Ovary (tissue), 9 donors: ENCODE data around the gene SELENOV. TPM values are rescaled to one million over a fixed set of nuclear protein-coding genes. Genes with fewer than 3 reads are reported as not detected.
"Not testable (repeated sequence)": the region's sequence is repeated elsewhere in the genome, so short reads cannot be mapped to it uniquely, and the experiment has no call there.

Source experiments
- DNase-seq, 5 donors: peaks; one replicate each; pipeline ENCODE4 v3.0.0-alpha.2; 2019 to 2020
- H3K27ac ChIP-seq, 2 donors: fragments of 200-600 bp; one replicate each; pipeline versions ENCODE4 v1.5.1 to v1.8.0; 2019 to 2022
- H3K27me3 ChIP-seq: fragments of 200-600 bp; one replicate; pipeline ENCODE4 v1.8.0; 2022
- H3K36me3 ChIP-seq: fragments of 200-600 bp; sonication (generic); one replicate; pipeline ENCODE4 v1.5.1; 2019
- H3K4me1 ChIP-seq: one replicate; pipeline ENCODE4 v1.8.1; 2013; ENCODE audit warnings: mild to moderate bottlenecking, moderate library complexity; ENCODE audit not compliant: insufficient read depth
- H3K4me3 ChIP-seq: fragments of 200-600 bp; sonication (generic); one replicate; pipeline ENCODE4 v1.5.1; 2017
- H3K9me3 ChIP-seq, 2 donors: fragments of 200-600 bp in 1 of 2; sonication (generic) in 1 of 2; one replicate each; pipeline versions ENCODE4 v1.5.1 to v1.8.1; 2013 to 2019; ENCODE audit warnings: mild to moderate bottlenecking in 1 of 2, moderate library complexity in 1 of 2
- CTCF ChIP-seq, 3 donors: fragments of 450-650 bp in 2 of 3; fragments of 200-600 bp in 1 of 3; IDR thresholded peaks; one replicate each; pipeline versions ENCODE4 v1.5.1 to v1.8.0; 2016 to 2022; ENCODE audit warnings: antibody characterized with exemption in 3 of 3, mild to moderate bottlenecking in 1 of 3
- EP300 ChIP-seq: sonication (generic); formaldehyde crosslinking; IDR thresholded peaks from one replicate; pipeline ENCODE4 v1.6.1; 2017; ENCODE audit warnings: antibody characterized with exemption
- POLR2A ChIP-seq: fragments of 450-650 bp; IDR thresholded peaks from one replicate; pipeline ENCODE4 v1.6.1; 2017; ENCODE audit warnings: antibody characterized with exemption, mild to moderate bottlenecking, moderate library complexity
- whole genome bisulfite sequencing, 3 donors: extraction: QIAGEN DNeasy Blood & Tissue Kit in 1 of 3; methylation state at CpG; one replicate each; pipeline versions ENCODE4 v1.1.5 to v1.1.7; 2013 to 2017; 5-methylcytosine and 5-hydroxymethylcytosine counted together
- intact Hi-C, 4 donors: fragments of 100-400 bp; cut with DNase I; formaldehyde crosslinking; loops; one replicate each; pipeline versions ENCODE4 v1.11.0 to v1.15.1; 2022 to 2023
- polyA plus RNA-seq, 2 donors: library from polyadenylated mRNA; stranded (reverse); fragments of 200-250 nt in 1 of 2; fragments of 350-450 nt in 1 of 2; fragmentation: Illumina TruSeq in 1 of 2; extraction: RNeasy Lipid Tissue Mini Kit (QIAGEN cat#74804) in 1 of 2; gene quantifications; one replicate each; pipeline ENCODE4 v1.2.3, GENCODE V29; 2013 to 2014
- total RNA-seq, 7 donors: library from RNA; depleted of rRNA in 2 of 7; stranded (reverse); fragments of >200 nt in 2 of 7; fragmentation: NEBNext Ultra II Directional in 3 of 7; extraction: Animal tissue kit (Norgen Biotek cat#: 25700) in 3 of 7; gene quantifications; one replicate each; pipeline versions ENCODE4 v1.1.0 to v1.2.4, GENCODE V29; 2016 to 2023
- donor health status: DM: no; HTN: no; CAD: no; lungs with moderate emphysema.
- donor health status: DM: no; HTN: no; CAD: no.
- donor health status: Bipolar disorder and iron deficiency.
- donor health status: DM: yes; HTN: yes; CAD: no.
- donor health status: DM: no; HTN: no; CAD: no.
- donor health status: DM: yes; HTN: yes; CAD: no.

SELENOV gene
- total and polyA plus RNA-seq, 9 donors, result 0.27 to 0.39 TPM; not detected in 7

- no peak for TF ChIP-seq CTCF (IDR thresholded peaks at IDR 0.05)
- no peak for TF ChIP-seq POLR2A
- TF ChIP-seq EP300, result no peak
- DNase-seq, result no peak
- H3K9me3 ChIP-seq, result no peaks in the 10 kb centered on the region
- intact Hi-C loops, result loop anchor here in 2 of 4 donors (10.0 kb wide), 1 partner anchor 61 kb away; the partner anchor contains the start of gene EID2B (in 2 of the 2)
- no peak overlapping the region for H3K4me3 ChIP-seq
- H3K36me3 ChIP-seq, result no peaks in the 10 kb centered on the region
- H3K27me3 ChIP-seq, result no peaks in the 10 kb centered on the region
- no peak overlapping the region for H3K27ac ChIP-seq
- no peaks in the 10 kb centered on the region for H3K4me1 ChIP-seq
- WGBS, 3 donors, result 79 to 86% (median 84%) methylated on average over 11 of the region's 11 CpGs
These were observed 41.4 kb upstream of the SELENOV start for GRCh38 chr19:39473443-39473960.

DNA sequence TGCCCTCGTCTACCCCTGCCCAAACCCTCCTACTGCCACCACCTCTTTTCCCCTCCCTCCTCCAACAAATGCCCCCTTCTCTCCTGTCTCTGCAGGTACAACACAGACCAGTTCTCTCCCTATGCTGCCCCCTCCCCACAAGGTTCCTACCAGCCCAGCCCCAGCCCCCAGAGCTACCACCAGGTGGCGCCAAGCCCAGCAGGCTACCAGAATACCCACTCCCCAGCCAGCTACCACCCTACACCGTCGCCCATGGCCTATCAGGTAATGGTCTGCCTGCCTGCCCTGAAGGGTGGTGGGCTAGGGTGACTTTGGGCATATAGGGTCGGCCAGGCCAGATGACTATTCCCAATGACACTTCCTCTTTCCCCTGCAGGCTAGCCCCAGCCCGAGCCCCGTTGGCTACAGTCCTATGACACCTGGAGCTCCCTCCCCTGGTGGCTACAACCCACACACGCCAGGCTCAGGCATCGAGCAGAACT, 40.8 kb upstream of the SELENOV start:
- WGBS, 3 donors, result 44 to 45% (median 45%) methylated on average over 9 of the region's 9 CpGs
- H3K36me3 ChIP-seq, result no peaks in the 10 kb centered on the region

DNA sequence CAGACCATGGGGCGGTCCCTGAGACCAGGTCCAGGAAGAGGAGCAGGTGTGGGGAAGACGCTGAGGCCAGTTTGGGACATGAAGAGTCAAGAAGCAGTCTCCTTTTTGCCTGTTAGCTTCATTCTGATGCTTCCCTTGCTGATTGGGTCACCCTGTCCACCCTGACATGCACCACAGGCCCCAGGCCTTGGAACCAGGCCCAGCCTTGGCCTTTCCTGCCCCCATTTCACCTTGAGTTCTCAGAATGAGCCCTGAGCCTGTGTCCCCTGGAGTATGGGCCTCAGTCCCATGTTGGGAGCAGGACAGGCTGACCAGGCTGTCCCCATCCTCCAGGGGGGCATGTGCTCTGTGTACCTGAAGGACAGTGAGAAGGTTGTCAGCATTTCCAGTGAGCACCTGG, 39.2 kb upstream of the SELENOV start:
- 89 to 100% (median 91%) methylated on average over 2 of the region's 2 CpGs for whole genome bisulfite sequencing, 3 donors
- no peaks in the 10 kb centered on the region for H3K36me3 ChIP-seq
- DNase-seq, result no peak
- no peaks in the 10 kb centered on the region for H3K9me3 ChIP-seq
- intact Hi-C loops, result loop anchor here in 2 of 4 donors (10.0 kb wide), 1 partner anchor 59 kb away; the partner anchor contains the start of gene EID2B (in 2 of the 2)
- no peaks in the 10 kb centered on the region for H3K27me3 ChIP-seq
- no peak overlapping the region for H3K4me3 ChIP-seq
- H3K4me1 ChIP-seq, result no peaks in the 10 kb centered on the region
- no peak for TF ChIP-seq EP300
- TF ChIP-seq POLR2A, result no peak
- no peak for TF ChIP-seq CTCF (IDR thresholded peaks at IDR 0.05)
- H3K27ac ChIP-seq, result no peak overlapping the region

More for the DNA sequence above, 40.8 kb upstream of the SELENOV start:
- H3K27me3 ChIP-seq, result no peaks in the 10 kb centered on the region
- peak; percentile 38 to 69 (median 61) for DNase-seq
- no peak overlapping the region for H3K27ac ChIP-seq
- no peak overlapping the region for H3K4me3 ChIP-seq
- H3K4me1 ChIP-seq, result no peaks in the 10 kb centered on the region
- intact Hi-C loops, result loop anchor here in 2 of 4 donors (10.0 kb wide), 1 partner anchor 61 kb away; the partner anchor contains the start of gene EID2B (in 2 of the 2)
- no peaks in the 10 kb centered on the region for H3K9me3 ChIP-seq
- peak; percentile 30 to 49 (median 43) for TF ChIP-seq CTCF (IDR thresholded peaks at IDR 0.05)
- TF ChIP-seq POLR2A, result no peak

DNA sequence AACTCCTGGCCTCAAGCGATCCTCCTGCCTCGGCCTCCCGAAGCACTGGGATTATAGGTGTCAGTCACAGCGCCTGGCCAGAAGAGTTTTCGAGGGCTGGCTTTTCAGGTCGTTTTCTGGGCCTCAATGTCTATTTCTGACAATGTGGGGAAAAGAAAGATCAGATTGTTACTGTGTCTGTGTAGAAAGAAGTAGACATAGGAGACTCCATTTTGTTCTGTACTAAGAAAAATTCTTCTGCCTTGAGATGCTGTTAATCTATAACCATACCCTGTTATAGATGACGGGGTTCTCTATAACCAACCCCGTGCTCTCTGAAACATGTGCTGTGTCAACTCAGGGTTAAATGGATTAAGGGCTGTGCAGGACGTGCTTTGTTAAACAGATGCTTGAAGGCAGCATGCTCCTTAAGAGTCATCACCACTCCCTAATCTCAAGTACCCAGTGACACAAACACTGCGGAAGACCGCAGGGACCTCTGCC, 35.6 kb upstream of the SELENOV start:
- intact Hi-C loops, result loop anchor here in 2 of 4 donors (10.0 kb wide), 1 partner anchor 55 kb away; the partner anchor contains the start of gene EID2B (in 2 of the 2)
- not testable (repeated sequence) for H3K36me3 ChIP-seq

GRCh38 chr19:39479916-39480315, 35.0 kb upstream of the SELENOV start:
- intact Hi-C loops, result loop anchor here in 2 of 4 donors (10.0 kb wide), 1 partner anchor 55 kb away; the partner anchor contains the start of gene EID2B (in 2 of the 2)
- peaks cover 7% of the 10 kb centered on the region for H3K4me1 ChIP-seq
- peak overlapping the region; percentile 90 for H3K4me3 ChIP-seq
- no peaks in the 10 kb centered on the region for H3K27me3 ChIP-seq
- 28 to 45% (median 39%) methylated on average over 10 of the region's 10 CpGs for WGBS, 3 donors
- TF ChIP-seq EP300 (no peak), POLR2A (no peak), CTCF (IDR thresholded peaks at IDR 0.05) (no peak)
- no peak for DNase-seq
- H3K27ac ChIP-seq, result no peak overlapping the region
- no peaks in the 10 kb centered on the region for H3K9me3 ChIP-seq
- H3K36me3 ChIP-seq, result no peaks in the 10 kb centered on the region

More for the DNA sequence above, 35.6 kb upstream of the SELENOV start:
- H3K4me3 ChIP-seq, H3K27ac ChIP-seq, H3K9me3 ChIP-seq, H3K4me1 ChIP-seq, DNase-seq, H3K27me3 ChIP-seq: not testable (repeated sequence)
- WGBS, 3 donors, result 75 to 79% (median 77%) methylated on average over 11 of the region's 11 CpGs
